ENCODE data around the gene ATP6V1C2. TPM values are rescaled to one million over a fixed set of nuclear protein-coding genes. Genes with fewer than 3 reads are reported as not detected.

Gene ATP6V1C2
- polyA plus RNA-seq, 3 donors = 0.03 TPM; not detected in 2

DNA sequence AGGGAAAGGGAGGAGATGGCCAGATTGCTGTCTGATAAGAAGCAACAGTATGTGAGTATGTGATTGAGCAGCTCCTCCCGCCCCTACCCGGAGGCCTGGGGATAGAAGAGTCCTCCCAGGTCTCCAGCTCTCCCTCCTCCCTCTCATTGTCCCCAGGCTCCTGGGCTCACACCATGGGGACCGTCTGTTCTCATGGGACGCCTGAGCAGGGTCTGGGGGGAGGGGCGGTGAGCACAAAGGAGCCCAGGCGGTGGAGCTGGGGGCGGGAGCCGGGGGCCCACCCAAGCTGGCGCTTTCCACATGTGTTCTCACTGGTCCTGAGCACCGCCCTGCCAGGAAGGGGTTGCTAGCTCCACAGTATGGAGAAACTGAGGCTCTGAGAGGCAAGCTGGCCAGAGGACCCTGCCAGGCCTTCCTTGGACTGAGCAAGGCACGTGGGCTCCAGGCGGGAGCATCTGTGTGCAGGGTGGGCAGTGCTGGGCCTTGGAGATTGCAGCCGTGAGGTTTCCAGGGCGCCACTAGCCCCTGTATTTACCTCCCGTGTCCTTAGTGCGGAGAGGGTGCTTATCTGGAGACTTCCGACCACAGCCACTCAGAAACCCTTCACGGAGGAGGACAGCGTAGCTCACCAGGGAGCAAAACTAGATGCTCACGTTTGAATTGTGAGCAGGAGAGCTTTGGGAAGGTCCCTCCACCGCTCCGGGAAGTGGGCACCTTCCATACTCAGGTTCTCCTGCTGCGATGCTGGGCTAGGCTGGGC lies 53.8 kb downstream of the ATP6V1C2 start:
- DNase-seq = no peak
- Mint-ChIP-seq H3K27ac (peak overlapping the region in 2 of 7 donors; percentile 52 to 66), H3K4me1 (no peaks in the 10 kb centered on the region), H3K36me3 (peaks cover 15 to 23% of the 10 kb centered on the region in 2 donors), H3K9me3 (peaks cover 0 to 1% (median 0%) of the 10 kb centered on the region in 7 donors), H3K27me3 (ENCODE audit: low read depth in 3 of 3) (peaks cover 0 to 4% (median 2%) of the 10 kb centered on the region in 3 donors), H3K4me3 (no peak overlapping the region)
- WGBS (ENCODE audit: insufficient coverage) = 83% methylated on average over 13 of the region's 23 CpGs
- Histone ChIP-seq H3K79me2 (ENCODE audit: insufficient read depth, low read length) (no peaks in the 10 kb centered on the region), H3K9ac (ENCODE audit: insufficient read depth, low read length, poor library complexity, severe bottlenecking) (no peak overlapping the region), H3K36me3 (replicated peaks in 1 of 2; ENCODE audit: control insufficient read depth in 1 of 2, insufficient read depth in 2 of 2, low read length in 2 of 2) (peaks cover 13 to 17% of the 10 kb centered on the region in 2 donors), H3K4me3 (replicated peaks in 1 of 3; ENCODE audit: low read depth in 2 of 3, low read length in 3 of 3) (no peak overlapping the region), H3K4me1 (ENCODE audit: control insufficient read depth in 1 of 2, insufficient read depth in 2 of 2, low read length in 2 of 2) (no peaks in the 10 kb centered on the region), H3K9me3 (replicated peaks in 1 of 2; ENCODE audit: control insufficient read depth in 1 of 2, insufficient read depth in 1 of 2, low read length in 2 of 2) (no peaks in the 10 kb centered on the region), H3K27ac (ENCODE audit: low read depth in 1 of 2, low read length in 2 of 2) (no peak overlapping the region), H4K20me1 (ENCODE audit: insufficient read depth, low read length) (no peaks in the 10 kb centered on the region), H3K27me3 (ENCODE audit: control insufficient read depth in 2 of 2, insufficient read depth in 2 of 2, low read length in 2 of 2) (no peaks in the 10 kb centered on the region), H2AFZ (ENCODE audit: insufficient read depth, low read depth, low read length, poor library complexity, severe bottlenecking) (no peak overlapping the region), H3K4me2 (replicated peaks; ENCODE audit: extremely low read depth, low read length, poor library complexity, severe bottlenecking) (no peak overlapping the region)
- TF ChIP-seq, protein P1, sequence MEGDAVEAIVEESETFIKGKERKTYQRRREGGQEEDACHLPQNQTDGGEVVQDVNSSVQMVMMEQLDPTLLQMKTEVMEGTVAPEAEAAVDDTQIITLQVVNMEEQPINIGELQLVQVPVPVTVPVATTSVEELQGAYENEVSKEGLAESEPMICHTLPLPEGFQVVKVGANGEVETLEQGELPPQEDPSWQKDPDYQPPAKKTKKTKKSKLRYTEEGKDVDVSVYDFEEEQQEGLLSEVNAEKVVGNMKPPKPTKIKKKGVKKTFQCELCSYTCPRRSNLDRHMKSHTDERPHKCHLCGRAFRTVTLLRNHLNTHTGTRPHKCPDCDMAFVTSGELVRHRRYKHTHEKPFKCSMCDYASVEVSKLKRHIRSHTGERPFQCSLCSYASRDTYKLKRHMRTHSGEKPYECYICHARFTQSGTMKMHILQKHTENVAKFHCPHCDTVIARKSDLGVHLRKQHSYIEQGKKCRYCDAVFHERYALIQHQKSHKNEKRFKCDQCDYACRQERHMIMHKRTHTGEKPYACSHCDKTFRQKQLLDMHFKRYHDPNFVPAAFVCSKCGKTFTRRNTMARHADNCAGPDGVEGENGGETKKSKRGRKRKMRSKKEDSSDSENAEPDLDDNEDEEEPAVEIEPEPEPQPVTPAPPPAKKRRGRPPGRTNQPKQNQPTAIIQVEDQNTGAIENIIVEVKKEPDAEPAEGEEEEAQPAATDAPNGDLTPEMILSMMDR (IDR thresholded peaks at IDR 0.05) = no peak
- intact Hi-C loops (cut with micrococcal nuclease) = no loop called here

DNA sequence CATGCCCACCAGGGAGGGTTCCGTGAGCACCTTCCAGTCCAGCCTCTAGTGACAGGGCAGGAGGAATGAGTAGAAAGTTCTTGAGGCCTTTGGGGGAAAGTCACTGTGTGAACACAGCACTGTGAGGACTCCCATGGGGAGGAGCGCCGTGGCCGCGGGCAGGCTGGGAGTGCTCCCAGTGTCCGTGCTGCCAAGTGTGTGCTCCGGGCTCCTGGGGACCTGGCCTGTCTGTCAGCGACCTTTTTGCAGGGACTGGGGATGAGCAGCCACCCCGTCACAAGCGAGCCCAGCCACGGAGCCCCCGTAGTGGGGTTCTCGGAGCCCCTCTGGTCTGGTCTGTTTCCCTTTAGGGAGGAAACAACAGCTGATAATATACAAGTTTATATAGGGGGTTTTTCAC lies 54.4 kb downstream of the ATP6V1C2 start:
- intact Hi-C loops (cut with micrococcal nuclease) = no loop called here
- no peak overlapping the region for H3K9ac ChIP-seq (ENCODE audit: insufficient read depth, low read length, poor library complexity, severe bottlenecking)
- no peak overlapping the region for H3K4me3 ChIP-seq (replicated peaks in 1 of 3; ENCODE audit: low read depth in 2 of 3, low read length in 3 of 3)
- H3K79me2 ChIP-seq (ENCODE audit: insufficient read depth, low read length) = no peaks in the 10 kb centered on the region
- H3K36me3 ChIP-seq (replicated peaks in 1 of 2; ENCODE audit: control insufficient read depth in 1 of 2, insufficient read depth in 2 of 2, low read length in 2 of 2) = peaks cover 18 to 24% of the 10 kb centered on the region in 2 donors
- H3K36me3 Mint-ChIP-seq = peaks cover 19 to 30% of the 10 kb centered on the region in 2 donors
- H3K27ac ChIP-seq (ENCODE audit: low read depth in 1 of 2, low read length in 2 of 2) = no peak overlapping the region
- H4K20me1 ChIP-seq (ENCODE audit: insufficient read depth, low read length) = no peaks in the 10 kb centered on the region
- H3K27ac Mint-ChIP-seq = peak overlapping the region in 1 of 7 donors; percentile 52
- no peaks in the 10 kb centered on the region for H3K4me1 ChIP-seq (ENCODE audit: control insufficient read depth in 1 of 2, insufficient read depth in 2 of 2, low read length in 2 of 2)
- H3K4me1 Mint-ChIP-seq = no peaks in the 10 kb centered on the region
- H3K9me3 Mint-ChIP-seq = peaks cover 0 to 3% (median 0%) of the 10 kb centered on the region in 7 donors
- H3K4me2 ChIP-seq (replicated peaks; ENCODE audit: extremely low read depth, low read length, poor library complexity, severe bottlenecking) = no peak overlapping the region
- no peak overlapping the region for H2AFZ ChIP-seq (ENCODE audit: insufficient read depth, low read depth, low read length, poor library complexity, severe bottlenecking)
- TF ChIP-seq, protein P1 (IDR thresholded peaks at IDR 0.05) = no peak
- no peaks in the 10 kb centered on the region for H3K27me3 ChIP-seq (ENCODE audit: control insufficient read depth in 2 of 2, insufficient read depth in 2 of 2, low read length in 2 of 2)
- peaks cover 0 to 5% (median 2%) of the 10 kb centered on the region in 3 donors for H3K27me3 Mint-ChIP-seq (ENCODE audit: low read depth in 3 of 3)
- no peak overlapping the region for H3K4me3 Mint-ChIP-seq
- DNase-seq = no peak
- 100% methylated on average over 5 of the region's 13 CpGs for WGBS (ENCODE audit: insufficient coverage)
- no peaks in the 10 kb centered on the region for H3K9me3 ChIP-seq (replicated peaks in 1 of 2; ENCODE audit: control insufficient read depth in 1 of 2, insufficient read depth in 1 of 2, low read length in 2 of 2)

Data from CD14-positive monocyte (primary cell).